Measurements from ENCODE around the gene FAM241B. TPM values are rescaled to one million over a fixed set of nuclear protein-coding genes. Genes with fewer than 3 reads are reported as not detected.
A peak's percentile ranks its signal among the peaks of the same experiment; 100 is the strongest.

The FAM241B gene
- polyA plus RNA-seq, 1 donor from 2014 or later, result 135 TPM

- Histone ChIP-seq H3K9ac (ENCODE audit: low read length) (peak overlapping the region; percentile 22), H3K4me3 (ENCODE audit: low read length) (no peak overlapping the region), H2AFZ (ENCODE audit: low read depth, low read length) (no peak overlapping the region), H3K36me3 (ENCODE audit: insufficient read depth, low read length) (no peaks in the 10 kb centered on the region), H3K9me3 (ENCODE audit: low read length) (no peaks in the 10 kb centered on the region), H3F3A (ENCODE audit: insufficient read depth, low read length, poor library complexity, severe bottlenecking) (no peaks in the 10 kb centered on the region), H3K79me2 (replicated peaks; ENCODE audit: insufficient read depth, low read length) (no peaks in the 10 kb centered on the region), H3K4me2 (ENCODE audit: low read length) (no peak overlapping the region), H3K9me2 (ENCODE audit: insufficient read depth, low read length) (no peaks in the 10 kb centered on the region), H3K27ac (ENCODE audit: low read length) (peak overlapping the region; percentile 7), H4K20me1 (ENCODE audit: insufficient read depth) (no peaks in the 10 kb centered on the region), H3K27me3 (ENCODE audit: insufficient read depth, low read depth, low read length) (no peaks in the 10 kb centered on the region)
- TF ChIP-seq, protein P1, sequence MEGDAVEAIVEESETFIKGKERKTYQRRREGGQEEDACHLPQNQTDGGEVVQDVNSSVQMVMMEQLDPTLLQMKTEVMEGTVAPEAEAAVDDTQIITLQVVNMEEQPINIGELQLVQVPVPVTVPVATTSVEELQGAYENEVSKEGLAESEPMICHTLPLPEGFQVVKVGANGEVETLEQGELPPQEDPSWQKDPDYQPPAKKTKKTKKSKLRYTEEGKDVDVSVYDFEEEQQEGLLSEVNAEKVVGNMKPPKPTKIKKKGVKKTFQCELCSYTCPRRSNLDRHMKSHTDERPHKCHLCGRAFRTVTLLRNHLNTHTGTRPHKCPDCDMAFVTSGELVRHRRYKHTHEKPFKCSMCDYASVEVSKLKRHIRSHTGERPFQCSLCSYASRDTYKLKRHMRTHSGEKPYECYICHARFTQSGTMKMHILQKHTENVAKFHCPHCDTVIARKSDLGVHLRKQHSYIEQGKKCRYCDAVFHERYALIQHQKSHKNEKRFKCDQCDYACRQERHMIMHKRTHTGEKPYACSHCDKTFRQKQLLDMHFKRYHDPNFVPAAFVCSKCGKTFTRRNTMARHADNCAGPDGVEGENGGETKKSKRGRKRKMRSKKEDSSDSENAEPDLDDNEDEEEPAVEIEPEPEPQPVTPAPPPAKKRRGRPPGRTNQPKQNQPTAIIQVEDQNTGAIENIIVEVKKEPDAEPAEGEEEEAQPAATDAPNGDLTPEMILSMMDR (IDR thresholded peaks at IDR 0.05; ENCODE audit: poor library complexity, severe bottlenecking), result peak; percentile 97
- TF ChIP-seq, protein P2, sequence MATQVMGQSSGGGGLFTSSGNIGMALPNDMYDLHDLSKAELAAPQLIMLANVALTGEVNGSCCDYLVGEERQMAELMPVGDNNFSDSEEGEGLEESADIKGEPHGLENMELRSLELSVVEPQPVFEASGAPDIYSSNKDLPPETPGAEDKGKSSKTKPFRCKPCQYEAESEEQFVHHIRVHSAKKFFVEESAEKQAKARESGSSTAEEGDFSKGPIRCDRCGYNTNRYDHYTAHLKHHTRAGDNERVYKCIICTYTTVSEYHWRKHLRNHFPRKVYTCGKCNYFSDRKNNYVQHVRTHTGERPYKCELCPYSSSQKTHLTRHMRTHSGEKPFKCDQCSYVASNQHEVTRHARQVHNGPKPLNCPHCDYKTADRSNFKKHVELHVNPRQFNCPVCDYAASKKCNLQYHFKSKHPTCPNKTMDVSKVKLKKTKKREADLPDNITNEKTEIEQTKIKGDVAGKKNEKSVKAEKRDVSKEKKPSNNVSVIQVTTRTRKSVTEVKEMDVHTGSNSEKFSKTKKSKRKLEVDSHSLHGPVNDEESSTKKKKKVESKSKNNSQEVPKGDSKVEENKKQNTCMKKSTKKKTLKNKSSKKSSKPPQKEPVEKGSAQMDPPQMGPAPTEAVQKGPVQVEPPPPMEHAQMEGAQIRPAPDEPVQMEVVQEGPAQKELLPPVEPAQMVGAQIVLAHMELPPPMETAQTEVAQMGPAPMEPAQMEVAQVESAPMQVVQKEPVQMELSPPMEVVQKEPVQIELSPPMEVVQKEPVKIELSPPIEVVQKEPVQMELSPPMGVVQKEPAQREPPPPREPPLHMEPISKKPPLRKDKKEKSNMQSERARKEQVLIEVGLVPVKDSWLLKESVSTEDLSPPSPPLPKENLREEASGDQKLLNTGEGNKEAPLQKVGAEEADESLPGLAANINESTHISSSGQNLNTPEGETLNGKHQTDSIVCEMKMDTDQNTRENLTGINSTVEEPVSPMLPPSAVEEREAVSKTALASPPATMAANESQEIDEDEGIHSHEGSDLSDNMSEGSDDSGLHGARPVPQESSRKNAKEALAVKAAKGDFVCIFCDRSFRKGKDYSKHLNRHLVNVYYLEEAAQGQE (IDR thresholded peaks at IDR 0.05; ENCODE audit: borderline replicate concordance), result no peak
- TF ChIP-seq RAD21 (conservative IDR thresholded peaks at IDR 0.05) (peak; percentile 94), SMC3 (conservative IDR thresholded peaks at IDR 0.05; ENCODE audit: poor library complexity) (peak; percentile 94), MXI1 (conservative IDR thresholded peaks at IDR 0.05; ENCODE audit: poor library complexity, severe bottlenecking) (peak; percentile 31)
Observed at GRCh38 chr10:69639291-69640195, 9.5 kb downstream of the FAM241B start.

DNA sequence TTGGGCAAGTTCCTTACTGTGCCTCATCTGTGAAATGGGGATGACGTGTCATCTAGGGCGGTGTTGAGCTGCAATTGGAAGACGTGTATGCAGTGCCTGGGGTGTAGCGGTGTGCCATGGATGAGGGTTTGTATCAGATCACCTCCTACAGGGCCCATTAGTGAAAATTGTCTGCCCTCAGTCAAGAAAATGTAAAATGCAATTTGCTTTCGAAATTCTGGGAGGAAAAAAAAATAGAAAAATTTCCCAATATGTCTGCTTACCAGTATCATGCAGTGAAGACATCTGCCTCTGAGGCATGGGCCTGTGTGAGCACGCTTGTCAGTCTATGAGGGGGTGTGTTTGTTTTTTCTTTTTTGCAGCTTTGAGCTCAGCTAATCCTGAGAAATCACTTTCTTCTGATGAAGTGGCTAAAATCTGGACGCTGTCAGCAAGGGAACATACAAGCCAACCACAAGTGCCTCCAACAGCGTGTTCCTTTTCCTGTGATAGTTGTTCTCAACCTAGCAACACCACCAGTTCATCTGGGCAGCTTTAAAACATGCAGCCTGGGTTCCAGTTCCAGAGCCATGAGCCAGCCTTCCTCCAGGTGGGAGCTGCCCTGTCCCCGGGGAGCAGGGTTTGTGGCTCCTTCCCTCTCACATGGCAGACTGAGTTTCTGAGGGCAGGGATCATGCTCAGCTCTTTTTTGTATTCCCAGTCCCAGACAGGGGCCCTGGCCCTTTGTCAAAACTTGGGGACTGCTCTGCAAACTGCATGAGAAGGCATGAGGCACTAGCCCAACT is 10.3 kb downstream of the FAM241B start:
- no peak overlapping the region for H3K27ac ChIP-seq (ENCODE audit: low read length)
- no peaks in the 10 kb centered on the region for H3K79me2 ChIP-seq (replicated peaks; ENCODE audit: insufficient read depth, low read length)
- TF ChIP-seq SMC3 (conservative IDR thresholded peaks at IDR 0.05; ENCODE audit: poor library complexity), result no peak
- TF ChIP-seq, protein P1 (IDR thresholded peaks at IDR 0.05; ENCODE audit: poor library complexity, severe bottlenecking), result no peak
- no peak for TF ChIP-seq EP300 (conservative IDR thresholded peaks at IDR 0.05; ENCODE audit: poor library complexity, severe bottlenecking)
- TF ChIP-seq MXI1 (conservative IDR thresholded peaks at IDR 0.05; ENCODE audit: poor library complexity, severe bottlenecking), result no peak
- TF ChIP-seq, protein P2 (IDR thresholded peaks at IDR 0.05; ENCODE audit: borderline replicate concordance), result no peak
- no peak for TF ChIP-seq POLR2AphosphoS5 (IDR thresholded peaks at IDR 0.05)
- TF ChIP-seq TAF1 (IDR thresholded peaks at IDR 0.05; ENCODE audit: low read depth), result no peak
- no peaks in the 10 kb centered on the region for H3K9me3 ChIP-seq (ENCODE audit: low read length)
- H3K9me2 ChIP-seq (ENCODE audit: insufficient read depth, low read length), result no peaks in the 10 kb centered on the region
- no peak overlapping the region for H2AFZ ChIP-seq (ENCODE audit: low read depth, low read length)
- H3K4me2 ChIP-seq (ENCODE audit: low read length), result no peak overlapping the region
- no peaks in the 10 kb centered on the region for H4K20me1 ChIP-seq (ENCODE audit: insufficient read depth)
- no peaks in the 10 kb centered on the region for H3K36me3 ChIP-seq (ENCODE audit: insufficient read depth, low read length)
- no peak overlapping the region for H3K9ac ChIP-seq (ENCODE audit: low read length)
- no peak overlapping the region for H3K4me3 ChIP-seq (ENCODE audit: low read length)
- H3K27me3 ChIP-seq (ENCODE audit: insufficient read depth, low read depth, low read length), result no peaks in the 10 kb centered on the region
- H3F3A ChIP-seq (ENCODE audit: insufficient read depth, low read length, poor library complexity, severe bottlenecking), result no peaks in the 10 kb centered on the region
